ENCODE data around the gene FGD3.

The FGD3 gene

DNA sequence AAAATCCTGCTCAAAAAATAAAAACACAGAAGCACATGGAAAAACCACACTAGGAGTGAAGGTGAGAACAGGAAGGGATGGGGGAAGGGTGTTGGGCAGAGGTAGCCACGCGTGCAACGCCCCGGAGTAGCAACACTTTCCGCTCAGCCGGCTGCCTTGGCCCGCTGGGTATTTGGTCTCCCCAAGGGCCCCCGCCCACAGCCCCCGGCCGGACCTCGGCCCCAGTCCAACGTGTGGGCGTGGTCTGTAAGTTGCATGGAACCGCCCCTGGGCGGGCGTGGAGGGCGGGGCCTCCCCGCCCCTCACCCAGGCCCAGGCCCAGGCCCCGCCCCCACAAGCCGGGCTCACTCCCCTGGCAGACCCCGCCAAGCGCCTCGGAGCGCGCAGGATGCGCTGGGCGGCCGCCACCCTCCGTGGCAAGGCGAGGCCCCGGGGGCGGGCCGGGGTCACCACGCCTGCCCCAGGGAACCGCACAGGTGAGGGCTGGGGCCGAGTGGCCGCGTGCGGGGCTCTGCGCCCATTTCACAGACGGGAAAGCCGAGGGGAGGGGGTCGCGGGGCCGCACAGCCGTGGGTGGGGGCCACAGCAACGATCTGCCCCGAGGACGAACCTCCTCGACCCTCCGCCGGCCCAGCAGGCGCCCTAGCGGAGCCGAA, 111.2 kb downstream of the FGD3 start, which contains the start of gene SUSD3:
Gene SUSD3, plus strand, starts transcription at position 347 of the 656 bp plus-strand sequence. Its CDS starts 42 bp downstream, at position 389.
- DNase-seq = peak; percentile 74

GRCh38 chr9:93059011-93059714, 111.8 kb downstream of the FGD3 start:
- DNase-seq = no peak

DNA sequence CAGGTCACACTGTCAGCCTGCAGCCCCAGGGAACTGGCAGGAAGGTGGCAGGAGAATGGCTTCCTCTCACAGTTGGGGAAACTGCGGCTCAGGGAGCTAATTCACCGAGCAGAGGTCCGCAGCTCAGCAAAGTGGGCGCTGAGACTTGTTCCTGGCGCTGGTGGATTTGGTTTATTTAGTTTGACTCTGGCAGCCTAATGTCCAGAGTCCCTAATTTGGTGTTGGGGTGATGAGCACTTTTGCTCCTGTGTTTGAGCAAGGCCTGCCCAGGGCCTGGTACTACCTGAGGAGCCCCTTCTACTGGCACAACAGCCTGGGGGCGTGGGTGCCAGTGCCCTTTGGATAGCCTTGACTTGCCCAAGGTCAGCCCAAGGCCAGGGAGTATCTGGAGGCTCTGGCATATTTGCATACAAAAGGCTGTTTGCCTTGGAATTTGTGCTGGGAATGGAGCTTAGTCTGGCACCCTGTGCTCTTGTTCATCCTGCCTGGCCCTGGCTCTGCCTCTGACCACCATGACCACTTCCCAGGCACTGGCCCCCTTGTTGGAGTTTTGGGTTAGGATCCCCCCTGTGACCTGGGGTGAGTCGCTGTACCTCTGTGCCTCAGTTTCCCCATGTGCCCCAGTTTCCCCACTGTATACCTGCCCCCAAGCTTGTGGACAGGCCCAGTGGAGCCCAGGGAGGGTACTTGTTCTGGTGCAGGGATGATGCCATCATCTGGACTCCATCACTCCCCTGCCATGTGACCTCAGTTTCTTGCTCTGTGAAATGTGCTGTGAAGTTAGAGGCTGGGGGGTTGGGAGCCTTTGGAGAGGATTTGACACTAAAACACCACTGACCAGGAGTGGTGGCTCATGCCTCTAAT, 112.6 kb downstream of the FGD3 start:
- no peak for DNase-seq

- no peak for DNase-seq
Observed at GRCh38 chr9:93060746-93061259, 113.5 kb downstream of the FGD3 start.

GRCh38 chr9:93061260-93061751, 114.0 kb downstream of the FGD3 start:
- no peak for DNase-seq

DNA sequence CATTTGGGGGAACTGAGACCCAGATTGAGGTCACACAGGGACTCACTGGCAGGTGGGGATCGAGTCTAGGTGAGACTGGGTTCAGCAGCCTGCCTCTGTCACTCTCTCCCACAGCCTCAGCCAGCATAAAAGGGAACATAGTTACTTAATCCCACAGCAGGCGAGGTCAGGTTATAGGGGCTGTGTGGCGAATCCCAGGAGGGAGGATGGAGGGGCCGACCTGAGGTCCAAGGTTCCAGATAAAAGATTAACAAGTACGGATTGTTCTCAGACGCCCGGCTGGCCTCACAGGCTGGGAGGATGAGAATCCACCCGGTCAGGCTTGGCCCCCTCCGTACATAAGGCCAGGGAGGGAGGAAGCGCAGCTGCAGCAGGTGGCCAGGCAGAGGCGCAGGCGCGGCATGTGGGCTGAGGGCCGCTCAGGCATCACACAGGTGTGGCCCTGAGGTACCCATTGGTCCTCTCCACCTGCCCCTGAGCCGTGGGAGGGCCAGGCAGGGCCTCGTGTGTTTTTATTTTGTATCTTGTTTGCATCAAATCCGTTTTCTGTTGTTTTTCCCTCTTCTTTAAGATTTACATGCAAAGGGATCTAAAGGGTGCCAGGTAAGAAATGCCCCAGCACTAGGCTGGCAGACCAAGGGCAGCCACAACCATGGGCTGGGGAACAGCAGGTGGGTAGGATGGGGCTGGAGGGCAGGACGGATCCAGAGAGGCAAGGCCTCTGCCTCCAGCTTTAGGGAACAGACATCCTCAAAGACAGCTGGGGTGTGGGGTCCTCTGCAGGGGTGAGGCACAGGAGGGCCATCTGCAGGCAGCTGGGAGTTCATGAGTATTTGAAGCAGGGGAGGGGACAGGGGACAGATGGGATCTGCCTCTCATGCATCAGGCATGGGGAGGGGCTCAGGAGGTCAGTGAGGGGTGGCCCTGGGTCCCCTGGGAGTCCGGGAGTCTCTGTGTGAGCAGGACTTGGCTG, 114.8 kb downstream of the FGD3 start:
- DNase-seq = no peak

DNA sequence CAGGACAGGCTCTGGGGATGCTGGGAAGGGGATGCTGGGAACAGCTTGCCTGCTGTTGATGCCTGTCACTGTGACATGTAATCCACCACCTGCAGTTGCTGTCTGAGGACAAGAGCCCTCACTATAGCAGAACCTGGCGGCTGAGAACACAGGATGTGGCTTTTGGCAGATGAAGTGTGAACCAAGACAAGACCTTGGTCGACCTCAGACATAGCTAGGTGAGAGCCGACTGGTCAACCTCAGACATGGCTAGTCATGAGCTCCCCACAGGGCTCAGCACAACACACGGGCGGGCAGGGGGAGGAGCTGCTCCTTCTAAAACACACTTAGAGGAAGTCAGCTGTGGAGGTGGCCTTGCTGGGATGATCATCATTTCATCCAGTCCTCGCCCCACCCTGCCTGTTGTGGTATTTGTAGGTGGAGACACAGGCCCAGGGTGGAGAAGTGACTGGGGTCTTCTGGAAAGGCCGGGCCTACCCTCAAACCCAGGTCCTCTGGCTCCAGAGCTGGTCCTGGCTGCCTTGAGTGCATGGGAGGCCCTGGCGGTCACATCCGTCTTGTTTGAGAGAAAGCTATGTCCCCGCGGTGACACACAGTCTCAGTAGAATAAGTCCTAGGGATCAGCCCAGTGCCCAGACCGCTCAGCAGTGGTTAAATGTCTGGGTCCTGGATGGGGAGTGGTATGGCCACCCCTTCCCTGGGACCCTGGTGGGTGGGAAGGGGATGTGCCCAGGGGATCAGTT, 117.2 kb downstream of the FGD3 start:
- no peak for DNase-seq

GRCh38 chr9:93065135-93065720, 117.9 kb downstream of the FGD3 start:
- DNase-seq = no peak

DNA sequence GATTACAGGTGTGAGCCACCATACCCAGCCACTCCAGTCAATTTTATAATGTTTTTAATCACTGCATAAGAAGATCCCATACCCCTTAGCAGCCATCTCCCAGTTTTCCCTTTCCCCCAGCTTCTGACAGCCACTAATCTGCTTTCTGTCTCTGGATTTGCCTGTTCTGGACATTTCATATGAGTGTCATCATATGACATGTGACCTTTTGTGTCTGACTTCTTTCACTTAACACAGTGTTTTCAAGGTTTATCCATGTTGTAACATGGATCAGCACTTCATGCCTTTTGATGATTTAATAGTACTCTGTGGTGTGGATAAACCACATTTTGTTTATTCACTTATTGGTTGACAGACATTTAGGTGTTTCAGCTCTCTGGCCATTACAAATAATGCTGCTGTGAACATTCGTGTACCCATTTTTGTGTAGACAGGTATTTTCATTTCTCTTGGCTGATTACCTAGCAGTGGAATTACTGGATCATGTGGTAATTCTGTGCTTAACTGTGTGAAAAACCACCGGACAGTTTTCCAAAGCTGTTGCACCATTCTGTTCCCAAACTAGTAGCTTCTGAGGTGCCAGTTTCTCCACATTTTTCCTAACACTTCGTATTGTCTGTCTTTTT, 119.8 kb downstream of the FGD3 start:
- DNase-seq = no peak

- DNase-seq = no peak
Observed at GRCh38 chr9:93068956-93069355, 121.6 kb downstream of the FGD3 start.

DNA sequence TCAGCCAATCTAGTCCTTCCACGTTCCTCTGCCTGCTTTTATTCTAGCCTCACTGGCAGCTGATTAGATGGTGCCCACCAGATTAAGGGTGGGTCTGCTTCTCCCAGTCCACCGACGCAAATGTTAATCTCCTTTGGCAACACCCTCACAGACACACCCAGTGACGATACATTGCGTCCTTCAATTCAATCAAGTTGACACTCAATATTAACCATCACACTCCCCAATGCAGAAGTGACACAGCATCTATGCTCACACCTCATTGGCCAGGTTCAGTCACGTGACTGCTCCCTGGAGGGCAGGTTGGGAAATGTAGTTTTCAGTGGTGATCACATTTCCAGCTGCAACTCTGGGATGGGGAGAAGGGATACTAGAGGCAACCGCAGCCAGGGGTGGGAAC, 124.1 kb downstream of the FGD3 start:
- no peak for DNase-seq

DNA sequence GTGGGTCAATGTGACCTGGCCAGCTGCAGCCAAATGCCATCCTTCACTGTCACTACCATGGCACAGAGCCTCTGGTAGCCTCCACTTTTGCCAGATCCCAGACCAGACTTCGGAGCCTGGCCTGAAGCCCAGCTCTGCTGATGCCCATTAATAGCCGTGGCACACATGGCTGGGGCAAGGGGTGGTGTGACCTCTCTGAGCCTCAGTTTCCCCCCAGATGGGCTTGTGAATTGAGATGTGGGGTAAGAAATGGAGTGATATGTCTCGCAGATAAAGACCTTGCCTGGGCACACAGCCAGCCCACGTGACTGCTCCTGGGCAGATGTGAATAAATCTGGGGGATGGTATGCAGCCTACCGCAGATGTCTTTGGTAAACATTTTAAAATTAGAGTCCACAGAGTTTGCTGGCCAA, 125.1 kb downstream of the FGD3 start:
- DNase-seq = no peak

DNA sequence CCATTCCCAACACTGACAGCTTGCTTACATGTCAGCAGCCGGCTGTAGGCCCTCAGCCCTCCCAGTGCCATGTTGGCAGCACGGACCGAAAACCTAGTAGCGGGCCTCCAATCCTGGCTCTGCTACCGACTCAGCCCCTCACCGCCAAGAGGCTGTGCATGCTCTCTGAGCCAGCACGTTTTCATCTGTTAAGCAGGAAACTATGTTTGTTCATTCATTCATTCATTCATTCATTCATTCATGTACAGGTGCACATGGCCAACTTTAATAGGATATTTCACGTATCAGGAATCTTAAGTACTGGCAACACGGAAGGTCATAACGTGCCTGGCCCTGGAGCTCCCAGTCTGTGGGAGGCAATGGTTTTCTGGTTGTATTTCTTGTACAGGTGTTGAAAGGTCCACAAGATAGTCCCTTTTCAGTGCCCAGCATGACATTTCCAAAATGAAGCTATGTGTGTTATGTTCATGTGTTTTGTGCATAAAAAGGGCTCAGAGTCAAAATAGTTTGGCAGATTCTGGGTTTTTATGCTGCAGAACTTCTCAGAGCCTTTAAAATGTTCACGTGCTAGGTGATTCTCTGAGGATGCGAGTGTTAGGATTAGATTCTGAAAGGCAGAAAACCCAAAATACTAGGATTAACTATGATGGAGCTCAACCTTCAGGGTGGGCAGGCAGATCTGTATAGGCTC, 128.9 kb downstream of the FGD3 start:
- DNase-seq = no peak

GRCh38 chr9:93076792-93077128, 129.4 kb downstream of the FGD3 start:
- DNase-seq = no peak

DNA sequence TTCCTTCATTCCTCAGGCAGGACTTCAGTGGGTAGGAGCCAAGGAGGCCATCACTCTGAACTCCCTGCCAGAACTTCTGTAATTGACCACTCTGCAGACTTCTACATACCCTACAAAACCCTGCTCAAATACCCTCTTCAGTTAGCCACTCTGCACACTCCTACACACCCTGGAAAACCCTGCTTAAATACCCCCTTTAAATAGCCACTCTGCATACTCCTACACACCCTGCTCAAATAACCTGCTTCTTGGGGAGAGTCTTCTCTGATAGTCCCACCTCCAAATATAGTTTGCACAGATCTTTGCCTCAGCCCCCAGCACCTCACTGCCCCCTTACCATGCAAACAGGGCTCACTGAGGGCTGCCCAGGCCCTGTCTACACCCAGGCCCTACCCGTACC, 130.0 kb downstream of the FGD3 start:
- DNase-seq = no peak

- DNase-seq = no peak
Observed at GRCh38 chr9:93077811-93078210, 130.5 kb downstream of the FGD3 start.

- DNase-seq = no peak
Observed at GRCh38 chr9:93079371-93079770, 132.0 kb downstream of the FGD3 start.

GRCh38 chr9:93080406-93080805, 133.1 kb downstream of the FGD3 start:
- peak; percentile 27 for DNase-seq

GRCh38 chr9:93081081-93081529, 133.8 kb downstream of the FGD3 start:
- DNase-seq = peak; percentile 39

DNA sequence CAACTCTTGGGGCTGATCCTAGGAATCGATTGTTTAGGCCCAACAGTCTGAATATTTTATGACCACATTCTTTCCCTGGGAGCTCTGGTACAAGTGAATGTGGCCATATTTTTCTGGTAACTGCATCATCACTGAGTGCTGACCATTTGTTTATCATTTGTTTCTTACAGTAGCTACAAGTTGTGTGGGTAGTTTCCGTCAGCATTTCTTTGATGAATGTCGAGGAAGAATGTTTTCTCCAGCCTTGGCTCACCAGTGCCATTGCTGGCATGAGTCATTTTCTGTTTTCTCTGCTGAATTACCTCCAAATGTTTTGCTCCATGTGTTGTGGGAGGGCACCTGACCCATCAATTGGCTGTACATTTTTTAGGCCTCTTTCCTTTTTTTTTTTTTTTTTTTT, 134.6 kb downstream of the FGD3 start:
- DNase-seq = peak; percentile 9

Measured in right forelimb (tissue), 1 donor.